GM12878 (cell line): ENCODE measurements around the gene NCBP2L. TPM values are rescaled to one million over a fixed set of nuclear protein-coding genes. Genes with fewer than 3 reads are reported as not detected.

Experiments
- ATAC-seq: fragments of 200-7000 bp; cut with Tn5 transposase; 3 replicates; pipeline ENCODE4 v1.9.1; 2020; ENCODE audit warnings: mild to moderate bottlenecking, moderate library complexity
- BruUV-seq: library from RNA; stranded (reverse); fragments of 400-500 nt; replicated peaks from 2 replicates; lab custom pipeline; 2021; lab: Mats Ljungman, UMichigan
- CTCF ChIA-PET: fragments of 300-600 bp; sonication (Branson Sonifier 250); formaldehyde crosslinking; extraction: SDS; loops from one replicate; lab custom pipeline; 2021; ENCODE audit warnings: inconsistent platforms; lab: Yijun Ruan, JAX
- POLR2A ChIA-PET: fragments of 350-600 bp; formaldehyde crosslinking; extraction: SDS; loops from one replicate; lab custom pipeline; 2021; ENCODE audit warnings: inconsistent platforms; lab: Charles Lee
- RAD21 ChIA-PET: fragments of 300-600 bp; sonication (Branson Sonifier 250); formaldehyde crosslinking; loops from one replicate; lab custom pipeline; 2023; ENCODE audit warnings: antibody characterized with exemption; ENCODE audit not compliant: unreplicated experiment; lab: Charles Lee
- SMC1A ChIA-PET: fragments of 300-600 bp; sonication (Branson Sonifier 250); formaldehyde crosslinking; loops from one replicate; lab custom pipeline; 2023; ENCODE audit not compliant: unreplicated experiment, uncharacterized antibody; lab: Charles Lee
- DNase-seq: peaks from one replicate; pipeline ENCODE4 v3.0.0-alpha.2; 2011; ENCODE audit warnings: low read depth, low spot score
- FAIRE-seq: peaks from 3 replicates; lab custom pipeline; 2011; peaks lifted over from hg19 to GRCh38; lab: Jason Lieb, UNC
- H2AFZ ChIP-seq: 2 replicates; pipeline ENCODE4 v1.6.0; 2011; ENCODE audit warnings: low read depth, low read length, control low read depth; ENCODE audit not compliant: control insufficient read depth
- H3K27ac ChIP-seq: 2 replicates; pipeline ENCODE4 v1.5.1; 2011; ENCODE audit warnings: control low read depth; ENCODE audit not compliant: control insufficient read depth, insufficient read depth
- H3K27me3 ChIP-seq, 2 experiments: replicated peaks in 1 of 2; 2 replicates each; pipeline versions ENCODE4 v1.6.0 to v1.6.1; 2011; ENCODE audit warnings: low read length in 1 of 2; ENCODE audit not compliant: control insufficient read depth in 2 of 2, insufficient read depth in 2 of 2
- H3K36me3 ChIP-seq, 2 experiments: 2 replicates each; pipeline ENCODE4 v1.5.1; 2011; ENCODE audit warnings: low read length in 1 of 2; ENCODE audit not compliant: control insufficient read depth in 2 of 2, insufficient read depth in 2 of 2
- H3K4me1 ChIP-seq: 2 replicates; pipeline ENCODE4 v1.6.1; 2011; ENCODE audit warnings: mild to moderate bottlenecking, low read length, moderate library complexity, mixed read lengths; ENCODE audit not compliant: control insufficient read depth, insufficient read depth
- H3K4me2 ChIP-seq: 2 replicates; pipeline ENCODE4 v1.6.0; 2011; ENCODE audit warnings: control low read depth; ENCODE audit not compliant: control insufficient read depth, insufficient read depth
- H3K4me3 ChIP-seq: fragments of 200-600 bp; sonication (generic); 2 replicates; pipeline ENCODE4 v1.5.1; 2016
- H3K79me2 ChIP-seq: 2 replicates; pipeline ENCODE4 v1.6.0; 2011; ENCODE audit warnings: low read length; ENCODE audit not compliant: control insufficient read depth, insufficient read depth
- H3K9ac ChIP-seq: 2 replicates; pipeline ENCODE4 v1.8.0; 2011; ENCODE audit warnings: low read length, control low read depth, mixed read lengths; ENCODE audit not compliant: control insufficient read depth, insufficient read depth
- H3K9me3 ChIP-seq: replicated peaks from 3 replicates; pipeline ENCODE4 v1.5.1; 2011; ENCODE audit warnings: mild to moderate bottlenecking, low read length; ENCODE audit not compliant: control insufficient read depth, insufficient read depth
- H4K20me1 ChIP-seq: 2 replicates; pipeline ENCODE4 v1.6.0; 2011; ENCODE audit not compliant: control insufficient read depth, insufficient read depth
- LARP7 ChIP-seq: fragments of 450-650 bp; IDR thresholded peaks from 2 replicates; pipeline ENCODE4 v1.6.1; 2017; ENCODE audit warnings: mild to moderate bottlenecking
- MXI1 ChIP-seq: fragments of 150-350 bp; IDR thresholded peaks from 2 replicates; pipeline ENCODE4 v1.6.1; 2011; ENCODE audit warnings: low read depth, mild to moderate bottlenecking, inconsistent platforms, low read length, improper control_type of control experiment
- NR2C2 ChIP-seq: IDR thresholded peaks from 2 replicates; pipeline ENCODE4 v1.6.1; 2011; ENCODE audit warnings: borderline replicate concordance, low read depth; ENCODE audit not compliant: control insufficient read depth, insufficient read length
- PAX5 ChIP-seq: IDR thresholded peaks from 2 replicates; pipeline ENCODE4 v1.6.1; 2011; ENCODE audit warnings: low read depth, low read length, borderline replicate concordance
- PKNOX1 ChIP-seq: fragments of 450-650 bp; IDR thresholded peaks from 2 replicates; pipeline ENCODE4 v1.6.1; 2016; ENCODE audit warnings: mild to moderate bottlenecking
- RCOR1 ChIP-seq: conservative IDR thresholded peaks from 2 replicates; pipeline ENCODE4 v1.6.1; 2012; ENCODE audit warnings: low read depth, low read length, improper control_type of control experiment
- RUNX3 ChIP-seq: IDR thresholded peaks from 2 replicates; pipeline ENCODE4 v1.6.1; 2012; ENCODE audit warnings: low read length, inconsistent platforms
- TARDBP ChIP-seq: IDR thresholded peaks from 2 replicates; pipeline ENCODE4 v1.6.1; 2016; ENCODE audit warnings: borderline replicate concordance
- TCF12 ChIP-seq: IDR thresholded peaks from 2 replicates; pipeline ENCODE4 v1.6.1; 2011; ENCODE audit warnings: low read depth, mild to moderate bottlenecking, low read length
- WGBS: methylation state at CpG from one replicate; pipeline ENCODE4 v1.1.6; 2016; ENCODE audit warnings: low lambda C conversion rate; ENCODE audit not compliant: insufficient replicate concordance, insufficient coverage; ENCODE audit errors: missing lambda C conversion rate; 5-methylcytosine and 5-hydroxymethylcytosine counted together
- in situ Hi-C: fragments of 300-500 bp; cut with MboI; formaldehyde crosslinking; loops from 9 replicates; pipeline ENCODE4 v1.14.3; 2018; ENCODE audit warnings: mixed read lengths
- intact Hi-C: fragments of 100-400 bp; cut with micrococcal nuclease; formaldehyde crosslinking; loops from one replicate; pipeline ENCODE4 v1.14.2; 2022; ENCODE audit not compliant: unreplicated experiment
- polyA plus RNA-seq, 11 experiments: library from polyadenylated mRNA; depleted of rRNA in 4 of 11; unstranded in 6 of 11; stranded (reverse) in 5 of 11; fragments of >200 nt; fragmentation: Nextera tagmentation in 4 of 11; fragmentation: Illumina TruSeq in 1 of 11; extraction: Ambion mirVana in 4 of 11; extraction: Trizol in 1 of 11; gene quantifications; 1 replicate in 1 of 11; 2 replicates in 10 of 11; pipeline versions ENCODE4 v1.2.1 to v1.2.3, GENCODE V29; 2011 to 2016; ENCODE audit warnings: inconsistent platforms in 2 of 11, missing spikeins in 2 of 11, low read depth in 1 of 11
- total RNA-seq, 4 experiments: library from RNA; depleted of rRNA in 3 of 4; stranded (reverse); fragments of >200 nt in 3 of 4; fragmentation: Illumina TruSeq in 1 of 4; extraction: Trizol in 1 of 4; gene quantifications; 2 replicates each; pipeline versions ENCODE4 v1.2.1 to v1.2.3, GENCODE V29; 2013 to 2021

Gene NCBP2L
- total and polyA plus RNA-seq, 10 of the 15 experiments (the other 5 are each of a cell fraction or from before 2014, with no cell fraction given) = not detected

GRCh38 chrX:107775000-107775733, 2.4 kb upstream of the NCBP2L start:
- Histone ChIP-seq H3K27me3 (no peaks in the 10 kb centered on the region; a peak in 1 of 4 replicates), H3K36me3 (no peaks in the 10 kb centered on the region), H3K9ac (no peak overlapping the region), H3K4me1 (no peaks in the 10 kb centered on the region), H4K20me1 (no peaks in the 10 kb centered on the region), H3K4me2 (peak overlapping the region; percentile 67), H2AFZ (peak overlapping the region; percentile 22), H3K79me2 (no peaks in the 10 kb centered on the region), H3K27ac (no peak overlapping the region), H3K9me3 (no peaks in the 10 kb centered on the region; the same call in 2 of the 3 replicates), H3K4me3 (peak overlapping the region; percentile 58; the same call in 1 of the 2 replicates)
- POLR2A ChIA-PET = interaction anchor here (0.7 to 1.7 kb wide), 9 partner anchors 8 to 102 kb away, joined by 3 to 15 read pairs (median 4); no protein-coding TSS in a partner anchor
- SMC1A ChIA-PET = interaction anchor here (1.1 to 9.4 kb wide), 13 partner anchors 9 to 899 kb away, joined by 3 to 149 read pairs (median 9); no protein-coding TSS in a partner anchor
- ATAC-seq (peak; percentile 26), DNase-seq (no peak), FAIRE-seq (no peak)
- BruUV-seq = no TSS peak
- intact Hi-C loops (loop anchor here (10.0 kb wide), 1 partner anchor 750 kb away; no protein-coding TSS in a partner anchor), in situ Hi-C loops (loop anchor here (5.0 kb wide), 1 partner anchor 113 kb away; no protein-coding TSS in a partner anchor)
- CTCF ChIA-PET = interaction anchor here (0.6 to 7.5 kb wide), 20 partner anchors 12 to 236 kb away, joined by 3 to 289 read pairs (median 6); no protein-coding TSS in a partner anchor
- RAD21 ChIA-PET = interaction anchor here (1.0 to 5.3 kb wide), 18 partner anchors 9 to 146 kb away, joined by 3 to 119 read pairs (median 8); partner anchors contain the start of gene PRPS1
- no peak for TF ChIP-seq PKNOX1
- TF ChIP-seq PAX5 = no peak
- no peak for TF ChIP-seq NR2C2
- 0 out of 2 replicates have a peak, but pooled peaks have one; percentile 10 for TF ChIP-seq TCF12
- 0 out of 2 replicates have a peak, but pooled peaks have one; percentile 51 for TF ChIP-seq LARP7
- TF ChIP-seq RCOR1 = no peak
- TF ChIP-seq RUNX3 = no peak
- TF ChIP-seq TARDBP = no peak
- TF ChIP-seq MXI1 = no peak
- WGBS = 27% methylated on average over 39 of the region's 40 CpGs
